OCI-LY7 (cell line): ENCODE measurements around the gene PTGDR. TPM values are rescaled to one million over a fixed set of nuclear protein-coding genes. Genes with fewer than 3 reads are reported as not detected.

ENCODE experiments used
- BruUV-seq: library from RNA; stranded (reverse); fragments of 400-500 nt; replicated peaks from 2 replicates; lab custom pipeline; 2021; lab: Mats Ljungman, UMichigan
- CTCF ChIA-PET: fragments of 300-600 bp; sonication (Branson Sonifier 250); formaldehyde crosslinking; loops from one replicate; lab custom pipeline; 2022; ENCODE audit warnings: antibody characterized with exemption; ENCODE audit not compliant: unreplicated experiment; lab: Charles Lee
- POLR2A ChIA-PET: fragments of 300-600 bp; sonication (Branson Sonifier 250); formaldehyde crosslinking; loops from one replicate; lab custom pipeline; 2022; ENCODE audit warnings: antibody characterized with exemption; lab: Charles Lee
- DNase-seq: peaks from one replicate; pipeline ENCODE4 v3.0.0-alpha.2; 2015; ENCODE audit warnings: low spot score
- H2AFZ ChIP-seq: fragments of 200-600 bp; sonication (generic), shearing (Covaris generic); 2 replicates; pipeline ENCODE4 v1.6.1; 2014; ENCODE audit warnings: mild to moderate bottlenecking, antibody characterized with exemption, low read length, moderate library complexity
- H3K27ac ChIP-seq: fragments of 200-600 bp; sonication (generic); 2 replicates; pipeline ENCODE4 v1.5.1; 2014; ENCODE audit warnings: mixed run types, low read depth, mild to moderate bottlenecking, moderate library complexity, low read length, inconsistent platforms; ENCODE audit not compliant: poor library complexity, severe bottlenecking
- H3K36me3 ChIP-seq: fragments of 200-600 bp; sonication (generic); 2 replicates; pipeline ENCODE4 v1.6.1; 2014; ENCODE audit warnings: mild to moderate bottlenecking, antibody characterized with exemption, low read length, moderate library complexity, mixed read lengths; ENCODE audit not compliant: insufficient read depth
- H3K4me1 ChIP-seq: fragments of 200-600 bp; sonication (generic); 2 replicates; pipeline ENCODE4 v1.5.1; 2014; ENCODE audit warnings: mild to moderate bottlenecking, low read length; ENCODE audit not compliant: insufficient read depth, poor library complexity, severe bottlenecking
- H3K4me2 ChIP-seq: fragments of 200-600 bp; sonication (generic); 2 replicates; pipeline ENCODE4 v1.6.1; 2014; ENCODE audit warnings: mild to moderate bottlenecking, low read length
- H3K4me3 ChIP-seq: fragments of 200-600 bp; sonication (generic); 2 replicates; pipeline ENCODE4 v1.5.1; 2014; ENCODE audit warnings: mild to moderate bottlenecking, low read depth, low read length; ENCODE audit not compliant: poor library complexity, severe bottlenecking
- H3K79me2 ChIP-seq: fragments of 200-600 bp; sonication (generic); 2 replicates; pipeline ENCODE4 v1.6.1; 2016; ENCODE audit warnings: low read depth, mild to moderate bottlenecking, low read length, moderate library complexity, mixed read lengths; ENCODE audit not compliant: insufficient read depth
- H3K9me2 ChIP-seq: fragments of 200-600 bp; sonication (generic); 2 replicates; pipeline ENCODE4 v1.6.1; 2016; ENCODE audit warnings: mild to moderate bottlenecking, low read length, mixed read lengths; ENCODE audit not compliant: insufficient read depth
- H3K9me3 ChIP-seq: fragments of 200-600 bp; sonication (generic); 2 replicates; pipeline ENCODE4 v1.6.1; 2014; ENCODE audit warnings: mild to moderate bottlenecking, mixed run types, low read length, mixed read lengths
- H4K20me1 ChIP-seq: fragments of 200-600 bp; sonication (generic); 2 replicates; pipeline ENCODE4 v1.6.1; 2014; ENCODE audit warnings: mild to moderate bottlenecking, antibody characterized with exemption, low read length, moderate library complexity, mixed read lengths; ENCODE audit not compliant: insufficient read depth
- CTCF ChIP-seq: fragments of 200-600 bp; sonication (generic); conservative IDR thresholded peaks from 2 replicates; pipeline ENCODE4 v1.5.1; 2014; ENCODE audit warnings: mild to moderate bottlenecking, antibody characterized with exemption, low read length, moderate library complexity, mixed read lengths
- EZH2phosphoT487 ChIP-seq: fragments of 200-600 bp; sonication (generic); IDR thresholded peaks from 2 replicates; pipeline ENCODE4 v1.6.1; 2018; ENCODE audit warnings: low read depth, borderline replicate concordance, mild to moderate bottlenecking, mixed run types, antibody characterized with exemption, low read length, moderate library complexity, mixed read lengths
- intact Hi-C: fragments of 100-400 bp; cut with micrococcal nuclease; formaldehyde crosslinking; loops from one replicate; pipeline ENCODE4 v1.10.0; 2022; ENCODE audit not compliant: unreplicated experiment
- total RNA-seq, 2 experiments: library from RNA; depleted of rRNA in 1 of 2; stranded (reverse); fragments of >200 nt in 1 of 2; shearing (Covaris generic) in 1 of 2; gene quantifications; 2 replicates each; pipeline ENCODE4 v1.2.3, GENCODE V29; 2014 to 2022

Gene PTGDR
- total RNA-seq, 2 experiments from 2014 or later = not detected

- intact Hi-C loops = no loop called here
Observed at GRCh38 chr14:52303236-52303635, 35.7 kb downstream of the PTGDR start.

GRCh38 chr14:52304248-52304904 lies 36.9 kb downstream of the PTGDR start:
- Histone ChIP-seq H3K4me3 (no peak overlapping the region), H3K4me2 (no peak overlapping the region), H3K4me1 (no peaks in the 10 kb centered on the region), H3K9me2 (no peaks in the 10 kb centered on the region), H3K27ac (no peak overlapping the region), H3K9me3 (no peaks in the 10 kb centered on the region), H4K20me1 (no peaks in the 10 kb centered on the region), H2AFZ (no peak overlapping the region), H3K79me2 (no peaks in the 10 kb centered on the region), H3K36me3 (no peaks in the 10 kb centered on the region)
- no TSS peak for BruUV-seq
- TF ChIP-seq EZH2phosphoT487 = no peak
- DNase-seq = no peak
- ChIA-PET POLR2A (interaction anchor here (0.7 kb wide), 1 partner anchor 15 kb away, joined by 3 read pairs; no protein-coding TSS in a partner anchor), CTCF (no interaction called here)
- intact Hi-C loops = no loop called here

More at GRCh38 chr14:52303236-52303635, 35.7 kb downstream of the PTGDR start:
- Histone ChIP-seq H3K36me3 (no peaks in the 10 kb centered on the region), H3K79me2 (no peaks in the 10 kb centered on the region), H3K9me3 (no peaks in the 10 kb centered on the region), H3K4me3 (no peak overlapping the region), H2AFZ (no peak overlapping the region), H3K4me1 (no peaks in the 10 kb centered on the region), H3K27ac (no peak overlapping the region), H3K9me2 (no peaks in the 10 kb centered on the region), H4K20me1 (no peaks in the 10 kb centered on the region), H3K4me2 (no peak overlapping the region)
- ChIA-PET CTCF (no interaction called here), POLR2A (no interaction called here)
- TF ChIP-seq EZH2phosphoT487 (no peak), CTCF (no peak)
- DNase-seq = no peak
- no TSS peak for BruUV-seq

GRCh38 chr14:52305014-52305413 lies 37.5 kb downstream of the PTGDR start:
- DNase-seq = no peak
- no peak overlapping the region for H3K4me3 ChIP-seq
- H3K4me1 ChIP-seq = no peaks in the 10 kb centered on the region
- no peak overlapping the region for H2AFZ ChIP-seq
- no peaks in the 10 kb centered on the region for H3K36me3 ChIP-seq
- H3K27ac ChIP-seq = no peak overlapping the region
- ChIA-PET POLR2A (interaction anchor here (0.5 to 0.7 kb wide), 6 partner anchors 9 to 751 kb away, joined by 3 to 8 read pairs (median 5); partner anchors contain the start of gene PTGER2), CTCF (no interaction called here)
- H3K79me2 ChIP-seq = no peaks in the 10 kb centered on the region
- BruUV-seq = no TSS peak
- intact Hi-C loops = no loop called here
- no peaks in the 10 kb centered on the region for H3K9me3 ChIP-seq
- no peaks in the 10 kb centered on the region for H3K9me2 ChIP-seq
- H4K20me1 ChIP-seq = no peaks in the 10 kb centered on the region
- H3K4me2 ChIP-seq = no peak overlapping the region
- TF ChIP-seq EZH2phosphoT487 = no peak
- TF ChIP-seq CTCF = no peak
